ENCODE data around the gene PCYT2. TPM values are rescaled to one million over a fixed set of nuclear protein-coding genes. Genes with fewer than 3 reads are reported as not detected.

The PCYT2 gene
- total RNA-seq, 1 experiment from 2014 or later, result 55.4 TPM

DNA sequence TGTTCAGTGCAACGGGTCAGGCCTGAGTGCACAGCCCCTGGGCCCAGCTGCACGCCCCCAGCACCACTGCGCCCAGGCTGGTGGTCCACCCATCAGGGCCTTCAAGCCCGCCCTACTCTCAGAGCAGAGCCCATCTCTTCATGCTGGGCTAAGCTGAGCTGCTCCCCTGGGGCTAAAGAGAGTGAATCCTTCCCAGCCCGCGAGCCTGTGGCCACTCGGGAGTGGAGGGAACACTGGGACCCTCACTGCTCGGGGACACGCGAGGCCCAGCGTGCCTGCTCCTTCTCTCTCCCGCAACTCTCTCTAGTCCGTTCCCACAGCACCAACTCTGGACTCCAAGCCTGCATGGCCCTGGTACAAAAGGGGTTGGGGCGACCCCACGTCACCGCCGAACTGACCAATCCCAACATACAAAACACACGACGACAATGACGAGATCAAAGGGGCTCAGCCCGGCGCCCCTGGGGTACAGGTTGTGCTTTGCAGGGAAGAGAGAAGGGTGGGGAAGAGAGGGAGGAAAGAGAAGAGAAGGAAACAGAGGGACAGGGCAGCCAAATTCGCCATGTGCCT, 10.9 kb upstream of the PCYT2 start:
- ChIA-PET POLR2A (ENCODE audit: low non-redundant PET) (no interaction called here), CTCF (no interaction called here)
- BruUV-seq (replicated peaks), result no TSS peak
- H3K4me3 ChIP-seq (ENCODE audit: low read depth, low read length, poor library complexity, severe bottlenecking), result no peak overlapping the region
- DNase-seq (ENCODE audit: low spot score), result no peak
- H3K27ac ChIP-seq (ENCODE audit: low read depth, low read length, poor library complexity, severe bottlenecking), result peak overlapping the region; percentile 42
- TF ChIP-seq CTCF (conservative IDR thresholded peaks at IDR 0.05; ENCODE audit: low read depth, low read length), result no peak
- intact Hi-C loops (cut with micrococcal nuclease; ENCODE audit: unreplicated experiment), result no loop called here
- H3K4me1 ChIP-seq (ENCODE audit: insufficient read depth, low read length, poor library complexity, severe bottlenecking), result peaks cover 28% of the 10 kb centered on the region
- no peaks in the 10 kb centered on the region for H3K27me3 ChIP-seq (replicated peaks; ENCODE audit: insufficient read depth, low read depth, low read length, poor library complexity)
- no peaks in the 10 kb centered on the region for H3K9me3 ChIP-seq (ENCODE audit: low read depth, low read length, poor library complexity, severe bottlenecking)
- H3K36me3 ChIP-seq (ENCODE audit: insufficient read depth, low read length, poor library complexity, severe bottlenecking), result peaks cover 19% of the 10 kb centered on the region

- Histone ChIP-seq H3K27me3 (replicated peaks; ENCODE audit: insufficient read depth, low read depth, low read length, poor library complexity) (no peaks in the 10 kb centered on the region), H3K4me1 (ENCODE audit: insufficient read depth, low read length, poor library complexity, severe bottlenecking) (peaks cover 34% of the 10 kb centered on the region), H3K4me3 (ENCODE audit: low read depth, low read length, poor library complexity, severe bottlenecking) (no peak overlapping the region), H3K27ac (ENCODE audit: low read depth, low read length, poor library complexity, severe bottlenecking) (no peak overlapping the region), H3K36me3 (ENCODE audit: insufficient read depth, low read length, poor library complexity, severe bottlenecking) (peaks cover 19% of the 10 kb centered on the region), H3K9me3 (ENCODE audit: low read depth, low read length, poor library complexity, severe bottlenecking) (no peaks in the 10 kb centered on the region)
- POLR2A ChIA-PET (ENCODE audit: low non-redundant PET), result no interaction called here
- intact Hi-C loops (cut with micrococcal nuclease; ENCODE audit: unreplicated experiment), result no loop called here
- BruUV-seq (replicated peaks), result TSS peak; percentile 23
- CTCF ChIA-PET, result no interaction called here
- TF ChIP-seq EZH2 (IDR thresholded peaks at IDR 0.05; ENCODE audit: borderline replicate concordance, low read depth, low read length, poor library complexity, severe bottlenecking), result no peak
- no peak for TF ChIP-seq CTCF (conservative IDR thresholded peaks at IDR 0.05; ENCODE audit: low read depth, low read length)
- DNase-seq (ENCODE audit: low spot score), result no peak
These were observed 10.3 kb upstream of the PCYT2 start for GRCh38 chr17:81921537-81921862.

DNA sequence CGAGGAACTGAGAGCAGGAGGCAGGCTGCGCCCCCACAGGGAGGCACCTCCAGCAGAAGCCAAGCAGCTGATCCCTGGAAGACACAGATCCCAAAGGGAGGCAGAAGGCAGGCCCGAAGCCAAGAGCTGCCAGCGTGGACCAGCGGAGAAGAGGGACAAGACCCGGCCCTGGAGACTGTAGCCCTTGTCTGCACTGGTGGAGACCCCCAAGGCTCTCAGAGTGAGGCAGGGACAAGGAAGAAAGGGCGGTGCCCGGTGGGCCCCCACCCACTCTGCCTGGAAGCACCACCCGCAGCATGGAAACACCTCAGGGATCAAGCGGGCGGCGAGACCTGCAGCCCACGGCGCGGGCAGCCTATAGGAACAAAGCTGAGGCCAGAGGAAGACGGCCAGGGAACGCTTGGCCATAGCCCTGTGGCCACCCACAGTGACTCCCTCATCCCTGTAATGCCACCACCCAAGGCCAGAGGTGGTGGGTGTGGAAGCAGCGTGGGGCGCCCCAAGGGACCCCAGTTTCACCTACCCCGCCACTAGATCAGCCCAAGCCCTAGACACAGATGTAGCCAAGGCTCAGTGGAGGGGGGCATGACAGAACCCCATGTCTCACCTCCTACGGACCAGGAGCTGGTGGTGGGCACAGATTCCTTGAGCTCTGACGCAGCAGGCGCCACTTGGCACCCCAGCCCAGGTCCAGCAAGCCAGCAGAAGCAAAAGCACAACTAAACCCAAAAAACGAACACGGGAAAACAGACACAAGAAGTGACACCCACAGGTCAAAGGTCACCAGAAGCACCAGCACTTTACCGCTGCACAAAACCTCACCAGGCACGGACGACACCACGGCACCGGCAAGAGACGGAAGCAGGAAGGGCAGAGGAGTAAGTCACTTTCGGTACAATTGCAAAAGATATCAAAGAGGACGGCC, 9.7 kb upstream of the PCYT2 start:
- intact Hi-C loops (cut with micrococcal nuclease; ENCODE audit: unreplicated experiment), result no loop called here
- H3K27ac ChIP-seq (ENCODE audit: low read depth, low read length, poor library complexity, severe bottlenecking), result peak overlapping the region; percentile 21
- ChIA-PET POLR2A (ENCODE audit: low non-redundant PET) (no interaction called here), CTCF (no interaction called here)
- H3K4me3 ChIP-seq (ENCODE audit: low read depth, low read length, poor library complexity, severe bottlenecking), result no peak overlapping the region
- H3K4me1 ChIP-seq (ENCODE audit: insufficient read depth, low read length, poor library complexity, severe bottlenecking), result peaks cover 31% of the 10 kb centered on the region
- TF ChIP-seq CTCF (conservative IDR thresholded peaks at IDR 0.05; ENCODE audit: low read depth, low read length) (no peak), EZH2 (IDR thresholded peaks at IDR 0.05; ENCODE audit: borderline replicate concordance, low read depth, low read length, poor library complexity, severe bottlenecking) (no peak)
- peaks cover 19% of the 10 kb centered on the region for H3K36me3 ChIP-seq (ENCODE audit: insufficient read depth, low read length, poor library complexity, severe bottlenecking)
- no peaks in the 10 kb centered on the region for H3K27me3 ChIP-seq (replicated peaks; ENCODE audit: insufficient read depth, low read depth, low read length, poor library complexity)
- H3K9me3 ChIP-seq (ENCODE audit: low read depth, low read length, poor library complexity, severe bottlenecking), result no peaks in the 10 kb centered on the region
- no TSS peak for BruUV-seq (replicated peaks)
- DNase-seq (ENCODE audit: low spot score), result no peak
